Measurements from ENCODE around the gene SMIM33. TPM values are rescaled to one million over a fixed set of nuclear protein-coding genes. Genes with fewer than 3 reads are reported as not detected.
"Not testable (repeated sequence)": the region's sequence is repeated elsewhere in the genome, so short reads cannot be mapped to it uniquely, and the experiment has no call there.

Gene SMIM33
- total RNA-seq, 4 donors from 2014 or later, result 0.40 to 1.7 (median 0.99) TPM

GRCh38 chr5:139513434-139513833 is 42.6 kb downstream of the SMIM33 start:
- H3K36me3 ChIP-seq, H3K4me3 ChIP-seq, H3K4me1 ChIP-seq, H3K9me3 ChIP-seq, H3K27me3 ChIP-seq, H3K27ac ChIP-seq: not testable (repeated sequence)
- peak; percentile 84 to 95 (median 86) for DNase-seq
- TF ChIP-seq CTCF (IDR thresholded peaks at IDR 0.05), result peak; percentile 40 to 91 (median 82)

GRCh38 chr5:139513852-139514485 is 43.2 kb downstream of the SMIM33 start:
- DNase-seq, result no peak
- TF ChIP-seq POLR2A (IDR thresholded peaks at IDR 0.05), result no peak
- TF ChIP-seq CTCF (IDR thresholded peaks at IDR 0.05), result no peak
- Histone ChIP-seq H3K9me3 (no peaks in the 10 kb centered on the region), H3K27me3 (no peaks in the 10 kb centered on the region), H3K27ac (no peak overlapping the region), H3K4me3 (no peak overlapping the region), H3K36me3 (no peaks in the 10 kb centered on the region), H3K4me1 (peaks cover 0 to 3% (median 0%) of the 10 kb centered on the region in 4 donors)

- no peak for TF ChIP-seq POLR2A (IDR thresholded peaks at IDR 0.05)
- TF ChIP-seq CTCF (IDR thresholded peaks at IDR 0.05), result no peak
- Histone ChIP-seq H3K4me1 (peaks cover 0 to 3% (median 0%) of the 10 kb centered on the region in 4 donors), H3K9me3 (no peaks in the 10 kb centered on the region), H3K4me3 (no peak overlapping the region), H3K36me3 (no peaks in the 10 kb centered on the region), H3K27me3 (no peaks in the 10 kb centered on the region), H3K27ac (no peak overlapping the region)
- DNase-seq, result no peak
These were observed 43.7 kb downstream of the SMIM33 start for GRCh38 chr5:139514486-139514856.

- Histone ChIP-seq H3K36me3 (no peaks in the 10 kb centered on the region), H3K4me1 (peaks cover 0 to 3% (median 0%) of the 10 kb centered on the region in 4 donors), H3K4me3 (peak overlapping the region; percentile 51 to 75 (median 62)), H3K27me3 (no peaks in the 10 kb centered on the region), H3K9me3 (no peaks in the 10 kb centered on the region), H3K27ac (peak overlapping the region; percentile 80 to 87 (median 82))
- TF ChIP-seq POLR2A (IDR thresholded peaks at IDR 0.05), result peak; percentile 27 to 62
- TF ChIP-seq CTCF (IDR thresholded peaks at IDR 0.05), result peak; percentile 96 to 100 (median 98)
- DNase-seq, result peak; percentile 87 to 95 (median 95)
These were observed 47.1 kb downstream of the SMIM33 start for GRCh38 chr5:139517683-139518564.

Small RNAs within 50 kb of the gene (small RNA-seq; reads per million reads assigned to genes)
- 0 reads per million in 2 donors for gene RNU5B-4P

Other genes starting within 250 kb of the SMIM33 start
- gene MATR3, start 177.3 kb upstream of the SMIM33 start, total RNA-seq, result 100 to 1,000 TPM; 110 to 217 (median 120) TPM
- 10 to 100 TPM; 24.3 to 77.6 (median 35.6) TPM for gene PAIP2, start 129.2 kb upstream of the SMIM33 start, total RNA-seq
- gene SLC23A1, start 87.7 kb upstream of the SMIM33 start, total RNA-seq, result 100 to 1,000 TPM in 3 of 4 donors, 1 to 10 TPM in 1; 1.7 to 198 (median 143) TPM
- 10 to 100 TPM in 1 of 4 donors, 1 to 10 TPM in 3; 1.4 to 18.2 (median 4.4) TPM for gene MZB1, start 81.1 kb upstream of the SMIM33 start, total RNA-seq
- under 1 TPM; 0.18 to 0.94 (median 0.84) TPM for gene PROB1, start 75.9 kb upstream of the SMIM33 start, total RNA-seq
- 10 to 100 TPM in 1 of 4 donors, 1 to 10 TPM in 1, not detected in 2; 3.1 to 11.6 TPM for gene SPATA24, start 66.9 kb upstream of the SMIM33 start, total RNA-seq
- 10 to 100 TPM in 1 of 4 donors, 1 to 10 TPM in 2, under 1 TPM in 1; 0.35 to 23.9 (median 3.4) TPM for gene DNAJC18, start 31.5 kb upstream of the SMIM33 start, total RNA-seq
- 10 to 100 TPM in 1 of 4 donors, 1 to 10 TPM in 3; 3.2 to 24.8 (median 7.9) TPM for gene ECSCR, start 8.3 kb upstream of the SMIM33 start, total RNA-seq
- gene STING1, start 11.8 kb downstream of the SMIM33 start, total RNA-seq, result 10 to 100 TPM in 3 of 4 donors, 1 to 10 TPM in 1; 9.5 to 48.7 (median 18.0) TPM
- 10 to 100 TPM; 60.2 to 87.9 (median 70.2) TPM for gene UBE2D2, start 90.3 kb downstream of the SMIM33 start, total RNA-seq
- gene CXXC5, start 177.3 kb downstream of the SMIM33 start, total RNA-seq, result 10 to 100 TPM; 21.7 to 49.5 (median 30.9) TPM